Measurements from ENCODE around the gene MARK4. TPM values are rescaled to one million over a fixed set of nuclear protein-coding genes. Genes with fewer than 3 reads are reported as not detected.
"Not testable (repeated sequence)": the region's sequence is repeated elsewhere in the genome, so short reads cannot be mapped to it uniquely, and the experiment has no call there.

Gene MARK4
- total RNA-seq, 1 donor, result 9.8 TPM

- DNase-seq (ENCODE audit: low read depth), result no peak
- no peak overlapping the region for H3K4me3 ChIP-seq (ENCODE audit: low read depth, low read length)
- TF ChIP-seq CTCF (IDR thresholded peaks at IDR 0.05; ENCODE audit: insufficient read depth, low read length), result no peak
Measured at GRCh38 chr19:45307361-45307760, 56.3 kb downstream of the MARK4 start.

DNA sequence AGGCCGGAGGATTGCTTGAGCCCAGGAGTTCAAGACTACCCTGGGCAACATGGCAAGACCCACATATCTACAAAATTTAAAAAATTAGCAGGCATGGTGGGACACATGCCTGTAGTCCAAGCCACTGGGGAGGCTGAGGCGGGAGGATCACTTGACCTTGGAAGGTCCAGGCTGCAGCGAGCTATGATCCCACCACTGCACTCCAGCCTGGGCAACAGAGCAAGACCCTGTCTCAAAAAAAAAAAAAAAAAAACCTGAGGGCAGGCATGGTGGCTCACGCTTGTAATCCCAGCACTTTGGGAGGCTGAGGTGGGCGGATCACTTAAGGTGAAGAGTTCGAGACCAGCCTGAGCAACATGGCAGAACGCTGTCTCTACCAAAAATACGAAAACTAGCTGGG is 58.3 kb downstream of the MARK4 start:
- not testable (repeated sequence) for DNase-seq (ENCODE audit: low read depth); H3K4me3 ChIP-seq (ENCODE audit: low read depth, low read length)

DNA sequence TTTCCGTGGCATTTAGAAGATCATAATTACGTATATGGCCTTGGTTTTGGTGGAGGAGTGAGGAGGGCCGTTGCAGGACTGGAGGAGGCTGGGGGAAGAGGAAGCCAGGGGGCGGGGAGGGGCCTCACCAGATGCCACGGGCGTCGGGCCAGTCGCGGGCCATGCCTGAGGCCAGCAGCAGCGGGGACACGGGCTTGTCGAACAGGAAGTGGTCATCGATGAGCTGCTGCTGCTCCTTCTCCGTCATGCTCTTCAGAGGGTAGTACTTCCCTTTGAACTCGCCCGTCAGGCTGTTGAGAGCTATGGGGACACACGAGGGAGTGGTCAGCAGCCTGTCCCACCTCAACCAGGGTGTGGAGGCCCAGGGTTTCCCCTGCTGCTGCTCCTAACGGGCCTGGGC is 60.5 kb downstream of the MARK4 start:
- no peak for DNase-seq (ENCODE audit: low read depth)
- H3K4me3 ChIP-seq (ENCODE audit: low read depth, low read length), result no peak overlapping the region
- no peak for TF ChIP-seq CTCF (IDR thresholded peaks at IDR 0.05; ENCODE audit: insufficient read depth, low read length)

DNA sequence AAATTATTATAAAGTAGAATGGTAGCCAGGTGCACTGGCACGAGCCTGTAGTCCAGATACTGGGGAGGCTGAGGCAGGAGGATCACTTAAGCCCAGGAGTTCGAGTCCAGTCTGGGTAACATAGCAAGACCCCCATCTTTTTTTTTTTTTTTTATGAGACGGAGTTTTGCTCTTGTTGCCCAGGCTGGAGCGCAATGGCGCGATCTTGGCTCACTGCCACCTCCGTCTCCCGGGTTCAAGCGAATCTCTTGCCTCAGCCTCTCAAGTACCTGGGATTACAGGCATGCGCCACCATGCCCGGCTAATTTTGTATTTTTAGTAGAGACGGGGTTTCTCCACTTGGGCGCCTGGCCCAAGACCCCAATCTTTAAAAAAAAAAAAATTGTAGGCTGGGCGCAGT is 61.2 kb downstream of the MARK4 start:
- not testable (repeated sequence) for DNase-seq (ENCODE audit: low read depth); H3K4me3 ChIP-seq (ENCODE audit: low read depth, low read length)

GRCh38 chr19:45314708-45315245 is 63.7 kb downstream of the MARK4 start:
- no peak for TF ChIP-seq CTCF (IDR thresholded peaks at IDR 0.05; ENCODE audit: insufficient read depth, low read length)
- no peak overlapping the region for H3K4me3 ChIP-seq (ENCODE audit: low read depth, low read length)
- DNase-seq (ENCODE audit: low read depth), result no peak

DNA sequence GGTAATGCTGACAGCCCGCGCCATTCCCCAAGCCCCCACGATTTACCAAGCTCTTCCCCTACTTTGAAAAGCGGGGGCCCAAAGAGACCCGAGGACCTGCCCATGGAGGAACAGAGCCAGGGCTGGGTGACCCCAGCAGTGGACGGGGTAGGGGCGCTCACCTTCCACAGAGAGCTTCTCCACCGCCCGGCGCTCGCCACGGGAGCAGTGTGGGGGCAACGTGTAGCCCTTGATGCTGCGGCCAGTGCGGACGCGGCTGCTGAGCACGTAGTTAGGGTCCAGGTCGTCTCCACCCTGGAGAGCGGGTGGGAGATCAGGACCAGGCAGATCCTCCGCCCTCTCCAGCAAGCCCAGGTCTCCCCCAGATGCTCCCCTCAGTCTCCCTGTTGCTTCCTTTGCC is 64.2 kb downstream of the MARK4 start:
- no peak for TF ChIP-seq CTCF (IDR thresholded peaks at IDR 0.05; ENCODE audit: insufficient read depth, low read length)
- no peak for DNase-seq (ENCODE audit: low read depth)
- no peak overlapping the region for H3K4me3 ChIP-seq (ENCODE audit: low read depth, low read length)

GRCh38 chr19:45320997-45321775 is 70.1 kb downstream of the MARK4 start:
- H3K4me3 ChIP-seq (ENCODE audit: low read depth, low read length), result no peak overlapping the region
- no peak for TF ChIP-seq CTCF (IDR thresholded peaks at IDR 0.05; ENCODE audit: insufficient read depth, low read length)
- no peak for DNase-seq (ENCODE audit: low read depth)

- H3K4me3 ChIP-seq (ENCODE audit: low read depth, low read length), result no peak overlapping the region
- TF ChIP-seq CTCF (IDR thresholded peaks at IDR 0.05; ENCODE audit: insufficient read depth, low read length), result no peak
- no peak for DNase-seq (ENCODE audit: low read depth)
Measured at GRCh38 chr19:45321848-45322247, 70.8 kb downstream of the MARK4 start.

Measured in fibroblast of the aortic adventitia (primary cell).